ENCODE results near the gene ZC3HAV1. TPM values are rescaled to one million over a fixed set of nuclear protein-coding genes. Genes with fewer than 3 reads are reported as not detected.

Gene ZC3HAV1
- total RNA-seq, 4 donors from 2014 or later: 3.5 to 10.4 (median 4.5) TPM

DNA sequence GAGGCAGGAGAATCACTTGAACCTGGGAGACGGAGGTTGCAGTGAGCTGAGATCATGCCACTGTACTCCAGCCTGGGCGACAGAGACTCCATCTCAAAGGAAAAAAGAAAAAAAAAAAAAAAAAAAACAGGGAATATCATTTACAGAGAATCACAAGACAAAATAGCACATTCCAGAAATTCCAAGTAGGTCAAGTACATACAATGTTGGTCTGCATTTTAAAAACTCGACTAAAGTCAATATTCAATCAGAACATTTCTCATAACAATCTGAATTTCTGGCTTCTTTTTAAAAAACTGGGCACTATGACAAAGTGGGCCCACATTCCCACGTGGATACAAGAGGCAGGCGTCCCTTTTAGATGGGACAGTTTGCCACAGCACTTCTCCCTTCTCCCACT, 86.4 kb downstream of the ZC3HAV1 start:
- Histone ChIP-seq H3K9me3 (no peaks in the 10 kb centered on the region), H3K36me3 (no peaks in the 10 kb centered on the region), H3K4me1 (no peaks in the 10 kb centered on the region), H3K27me3 (no peaks in the 10 kb centered on the region), H3K4me3 (no peak overlapping the region), H3K27ac (no peak overlapping the region)
- in situ Hi-C loops (cut with MboI; ENCODE audit: low sequenced_read_pairs in 4 of 4) (no loop called here), intact Hi-C loops (cut with DNase I; ENCODE audit: low total_unique reads) (no loop called here)
- TF ChIP-seq POLR2A (IDR thresholded peaks at IDR 0.05): no peak
- TF ChIP-seq, protein P1, sequence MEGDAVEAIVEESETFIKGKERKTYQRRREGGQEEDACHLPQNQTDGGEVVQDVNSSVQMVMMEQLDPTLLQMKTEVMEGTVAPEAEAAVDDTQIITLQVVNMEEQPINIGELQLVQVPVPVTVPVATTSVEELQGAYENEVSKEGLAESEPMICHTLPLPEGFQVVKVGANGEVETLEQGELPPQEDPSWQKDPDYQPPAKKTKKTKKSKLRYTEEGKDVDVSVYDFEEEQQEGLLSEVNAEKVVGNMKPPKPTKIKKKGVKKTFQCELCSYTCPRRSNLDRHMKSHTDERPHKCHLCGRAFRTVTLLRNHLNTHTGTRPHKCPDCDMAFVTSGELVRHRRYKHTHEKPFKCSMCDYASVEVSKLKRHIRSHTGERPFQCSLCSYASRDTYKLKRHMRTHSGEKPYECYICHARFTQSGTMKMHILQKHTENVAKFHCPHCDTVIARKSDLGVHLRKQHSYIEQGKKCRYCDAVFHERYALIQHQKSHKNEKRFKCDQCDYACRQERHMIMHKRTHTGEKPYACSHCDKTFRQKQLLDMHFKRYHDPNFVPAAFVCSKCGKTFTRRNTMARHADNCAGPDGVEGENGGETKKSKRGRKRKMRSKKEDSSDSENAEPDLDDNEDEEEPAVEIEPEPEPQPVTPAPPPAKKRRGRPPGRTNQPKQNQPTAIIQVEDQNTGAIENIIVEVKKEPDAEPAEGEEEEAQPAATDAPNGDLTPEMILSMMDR (IDR thresholded peaks at IDR 0.05 in 4 of 5, conservative IDR thresholded peaks at IDR 0.05 in 1 of 5): no peak
- no peak for DNase-seq
- no peak for ATAC-seq

DNA sequence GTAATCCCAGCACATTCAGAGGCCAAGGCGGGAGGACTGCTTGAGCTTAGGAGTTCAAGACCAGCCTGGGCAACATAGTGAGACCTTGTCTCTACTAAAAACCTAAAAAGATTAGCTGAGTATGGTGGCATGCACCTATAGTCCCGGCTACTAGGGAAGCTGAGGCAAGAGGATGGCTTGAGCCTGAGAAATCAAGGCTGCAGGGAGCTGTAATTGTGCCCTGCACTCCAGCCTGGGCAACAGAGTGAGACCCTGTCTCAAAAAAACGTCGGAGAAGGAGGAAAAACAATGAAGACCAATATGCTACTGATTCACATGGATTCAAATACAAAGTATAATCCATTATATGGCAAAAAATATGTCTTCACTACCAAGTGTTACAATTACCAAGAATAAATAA, 87.2 kb downstream of the ZC3HAV1 start:
- H3K4me1 ChIP-seq: no peaks in the 10 kb centered on the region
- in situ Hi-C loops (cut with MboI; ENCODE audit: low sequenced_read_pairs in 4 of 4): no loop called here
- no peaks in the 10 kb centered on the region for H3K9me3 ChIP-seq
- H3K27ac ChIP-seq: no peak overlapping the region
- no peaks in the 10 kb centered on the region for H3K27me3 ChIP-seq
- no peak for TF ChIP-seq POLR2A (IDR thresholded peaks at IDR 0.05)
- H3K36me3 ChIP-seq: no peaks in the 10 kb centered on the region
- no peak overlapping the region for H3K4me3 ChIP-seq
- DNase-seq (no peak), ATAC-seq (no peak)
- intact Hi-C loops (cut with DNase I; ENCODE audit: low total_unique reads): no loop called here

DNA sequence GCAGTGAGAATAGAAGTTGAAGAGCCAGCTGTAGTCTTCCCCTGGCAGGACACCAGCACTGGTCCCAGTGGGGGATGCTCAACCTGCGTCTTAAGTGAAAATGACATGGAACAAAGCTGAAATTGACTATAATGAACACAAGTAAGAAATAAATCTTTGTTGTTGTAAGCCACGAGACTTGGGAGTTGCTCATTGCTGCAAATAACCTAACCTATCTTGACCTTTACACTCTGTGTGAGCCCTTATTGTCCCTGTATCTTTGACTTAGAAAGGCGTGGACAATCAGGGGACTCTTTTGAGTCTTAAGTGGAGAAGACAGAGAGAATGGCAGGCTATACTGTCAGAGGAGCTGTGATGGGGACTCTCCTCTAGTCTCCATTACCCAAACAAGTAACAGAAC, 90.6 kb downstream of the ZC3HAV1 start:
- Histone ChIP-seq H3K27ac (no peak overlapping the region), H3K9me3 (no peaks in the 10 kb centered on the region), H3K4me3 (no peak overlapping the region), H3K27me3 (no peaks in the 10 kb centered on the region), H3K36me3 (no peaks in the 10 kb centered on the region), H3K4me1 (no peaks in the 10 kb centered on the region)
- in situ Hi-C loops (cut with MboI; ENCODE audit: low sequenced_read_pairs in 4 of 4) (no loop called here), intact Hi-C loops (cut with DNase I; ENCODE audit: low total_unique reads) (no loop called here)
- TF ChIP-seq, protein P1 (IDR thresholded peaks at IDR 0.05 in 4 of 5, conservative IDR thresholded peaks at IDR 0.05 in 1 of 5): no peak
- no peak for TF ChIP-seq POLR2A (IDR thresholded peaks at IDR 0.05)
- no peak for ATAC-seq
- DNase-seq: no peak

DNA sequence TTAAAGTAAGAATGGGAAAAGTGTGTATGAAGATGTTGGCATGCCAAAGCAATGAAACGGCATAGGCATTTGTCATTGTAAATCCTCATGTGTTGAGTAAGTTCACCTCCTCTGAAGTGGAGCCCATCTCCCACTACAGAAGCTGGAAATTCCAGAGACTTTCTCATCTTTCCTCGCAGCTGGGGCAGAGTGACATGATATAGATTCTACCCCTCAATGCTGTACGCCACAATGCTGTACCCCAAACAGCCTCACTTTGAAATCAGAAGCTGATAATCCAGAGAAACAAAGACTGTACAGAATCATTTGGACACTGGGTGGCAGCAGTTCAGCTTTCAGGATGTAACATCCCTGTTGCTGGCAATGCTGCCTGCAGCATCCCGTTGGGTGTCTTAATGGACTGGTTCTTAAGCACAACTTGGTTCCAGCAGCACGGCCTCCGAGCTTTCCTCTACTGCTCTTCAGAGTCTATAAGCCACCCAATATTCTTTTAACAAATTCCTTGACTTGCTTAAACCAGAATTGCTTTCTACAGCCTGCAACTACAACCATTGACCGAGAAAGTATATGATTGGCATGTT, 92.5 kb downstream of the ZC3HAV1 start:
- H3K4me1 ChIP-seq: no peaks in the 10 kb centered on the region
- H3K27ac ChIP-seq: no peak overlapping the region
- DNase-seq (no peak), ATAC-seq (peak in 1 of 2 donors; percentile 50)
- H3K4me3 ChIP-seq: no peak overlapping the region
- H3K36me3 ChIP-seq: no peaks in the 10 kb centered on the region
- H3K27me3 ChIP-seq: no peaks in the 10 kb centered on the region
- in situ Hi-C loops (cut with MboI; ENCODE audit: low sequenced_read_pairs in 4 of 4): no loop called here
- H3K9me3 ChIP-seq: no peaks in the 10 kb centered on the region
- TF ChIP-seq POLR2A (IDR thresholded peaks at IDR 0.05): no peak
- TF ChIP-seq, protein P1 (IDR thresholded peaks at IDR 0.05 in 4 of 5, conservative IDR thresholded peaks at IDR 0.05 in 1 of 5): peak; percentile 11 to 52 (median 38)
- intact Hi-C loops (cut with DNase I; ENCODE audit: low total_unique reads): loop anchor here (1.0 kb wide), 1 partner anchor 58 kb away; no protein-coding TSS in a partner anchor

DNA sequence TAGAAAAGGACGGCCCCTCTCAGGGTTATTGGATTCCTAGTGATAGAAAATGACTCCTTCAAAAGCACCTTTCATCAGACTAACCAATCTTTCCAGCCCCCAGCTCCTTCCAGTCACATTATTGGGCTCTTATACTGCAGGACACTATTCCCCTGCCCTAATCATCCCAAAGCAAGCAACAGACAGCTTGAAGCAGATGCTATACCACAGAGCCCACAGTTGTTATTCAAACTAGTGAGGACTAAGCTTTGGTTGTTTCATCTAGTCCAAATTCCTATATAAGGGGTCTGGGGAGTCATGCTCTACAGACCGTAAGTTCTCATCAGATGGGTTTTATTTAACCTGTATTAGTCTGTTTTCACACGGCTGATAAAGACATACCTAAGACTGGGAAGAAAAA, 98.1 kb downstream of the ZC3HAV1 start:
- Histone ChIP-seq H3K9me3 (no peaks in the 10 kb centered on the region), H3K27me3 (no peaks in the 10 kb centered on the region), H3K27ac (no peak overlapping the region), H3K4me3 (no peak overlapping the region), H3K4me1 (no peaks in the 10 kb centered on the region), H3K36me3 (no peaks in the 10 kb centered on the region)
- ATAC-seq (no peak), DNase-seq (no peak)
- in situ Hi-C loops (cut with MboI; ENCODE audit: low sequenced_read_pairs in 4 of 4): no loop called here
- TF ChIP-seq POLR2A (IDR thresholded peaks at IDR 0.05): no peak
- TF ChIP-seq, protein P1 (IDR thresholded peaks at IDR 0.05 in 4 of 5, conservative IDR thresholded peaks at IDR 0.05 in 1 of 5): no peak
- intact Hi-C loops (cut with DNase I; ENCODE audit: low total_unique reads): no loop called here

Measured in gastrocnemius medialis (tissue), 4 donors.